GM12878 (cell line): Measurements from ENCODE around the gene RAPH1.

Experiments
- CEBPB ChIP-seq, 2 experiments: fragments of 150-350 bp in 1 of 2; IDR thresholded peaks; 2 replicates each; pipeline ENCODE4 v1.6.1; 2012 to 2014; ENCODE audit warnings: low read depth in 2 of 2, low read length in 2 of 2, borderline replicate concordance in 1 of 2, inconsistent platforms in 1 of 2
- CHD2 ChIP-seq: IDR thresholded peaks from 2 replicates; pipeline ENCODE4 v1.6.1; 2011; ENCODE audit warnings: low read depth, low read length, improper control_type of control experiment, borderline replicate concordance
- EP300 ChIP-seq, 2 experiments: fragments of 150-350 bp in 1 of 2; IDR thresholded peaks; 2 replicates each; pipeline ENCODE4 v1.6.1; 2011 to 2012; ENCODE audit warnings: low read depth in 2 of 2, low read length in 2 of 2, borderline replicate concordance in 1 of 2, improper control_type of control experiment in 1 of 2, inconsistent platforms in 1 of 2; ENCODE audit not compliant: control insufficient read depth in 1 of 2
- GABPA ChIP-seq: IDR thresholded peaks from 2 replicates; pipeline ENCODE4 v1.6.1; 2014; ENCODE audit warnings: antibody characterized with exemption, low read depth, mild to moderate bottlenecking, inconsistent platforms
- NR2C2 ChIP-seq: IDR thresholded peaks from 2 replicates; pipeline ENCODE4 v1.6.1; 2011; ENCODE audit warnings: borderline replicate concordance, low read depth; ENCODE audit not compliant: control insufficient read depth, insufficient read length
- POLR2A ChIP-seq: IDR thresholded peaks from 2 replicates; pipeline ENCODE4 v1.6.1; 2011; ENCODE audit warnings: low read depth, mild to moderate bottlenecking, low read length
- POLR2AphosphoS5 ChIP-seq: IDR thresholded peaks from 2 replicates; pipeline ENCODE4 v1.6.1; 2011; ENCODE audit warnings: mild to moderate bottlenecking, low read length, inconsistent platforms
- RFX5 ChIP-seq: IDR thresholded peaks from 2 replicates; pipeline ENCODE4 v1.6.1; 2011; ENCODE audit warnings: low read depth, low read length, improper control_type of control experiment
- SMC3 ChIP-seq: IDR thresholded peaks from 2 replicates; pipeline ENCODE4 v1.6.1; 2011; ENCODE audit warnings: low read length, improper control_type of control experiment, borderline replicate concordance
- TF ChIP-seq, protein P1 (sequence below): fragments of 450-650 bp; IDR thresholded peaks from 2 replicates; pipeline ENCODE4 v1.6.1; 2016; ENCODE audit warnings: mild to moderate bottlenecking
- TF ChIP-seq, protein P2 (sequence below), 3 experiments: IDR thresholded peaks in 2 of 3; conservative IDR thresholded peaks in 1 of 3; 2 replicates each; pipeline ENCODE4 v1.5.1; 2011; ENCODE audit warnings: low read depth in 3 of 3, low read length in 3 of 3, mild to moderate bottlenecking in 3 of 3, control low read depth in 2 of 3, moderate library complexity in 2 of 3, inconsistent platforms in 1 of 3, mixed read lengths in 1 of 3; ENCODE audit not compliant: control insufficient read depth in 2 of 3, insufficient read depth in 1 of 3; ENCODE audit errors: extremely low read depth in 1 of 3
- TF ChIP-seq, protein P3 (sequence below): fragments of 450-650 bp; IDR thresholded peaks from 2 replicates; pipeline ENCODE4 v1.6.1; 2017; ENCODE audit warnings: antibody characterized with exemption, mild to moderate bottlenecking, moderate library complexity

DNA sequence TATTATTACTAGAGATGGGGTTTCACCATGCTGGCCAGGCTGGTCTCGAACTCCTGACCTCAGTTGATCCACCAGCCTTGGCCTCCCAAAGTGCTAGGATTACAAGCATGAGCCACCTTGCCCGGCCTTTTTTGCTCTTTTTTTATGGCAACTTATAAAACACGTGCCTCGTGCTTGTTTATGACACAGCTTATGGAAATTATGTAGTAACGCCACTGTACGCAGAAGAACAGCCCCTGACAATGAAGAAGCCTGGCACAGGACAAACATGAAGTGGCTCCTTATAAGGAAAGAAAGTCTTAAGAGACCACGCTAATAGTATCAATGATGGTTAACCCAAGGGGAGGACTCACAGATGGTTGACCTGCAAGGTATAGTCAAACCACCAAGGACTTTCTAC lies 37.2 kb upstream of the RAPH1 start:
- TF ChIP-seq POLR2AphosphoS5 (no peak), SMC3 (no peak), CEBPB (IDR thresholded peaks at IDR 0.05; ENCODE audit: borderline replicate concordance in 1 of 2, low read depth in 2 of 2, low read length in 2 of 2) (no peak), EP300 (IDR thresholded peaks at IDR 0.05; ENCODE audit: borderline replicate concordance in 1 of 2, control insufficient read depth in 1 of 2, low read depth in 2 of 2, low read length in 2 of 2) (no peak), POLR2A (no peak), RFX5 (no peak), NR2C2 (no peak), GABPA (no peak), CHD2 (no peak)
- TF ChIP-seq, protein P1, sequence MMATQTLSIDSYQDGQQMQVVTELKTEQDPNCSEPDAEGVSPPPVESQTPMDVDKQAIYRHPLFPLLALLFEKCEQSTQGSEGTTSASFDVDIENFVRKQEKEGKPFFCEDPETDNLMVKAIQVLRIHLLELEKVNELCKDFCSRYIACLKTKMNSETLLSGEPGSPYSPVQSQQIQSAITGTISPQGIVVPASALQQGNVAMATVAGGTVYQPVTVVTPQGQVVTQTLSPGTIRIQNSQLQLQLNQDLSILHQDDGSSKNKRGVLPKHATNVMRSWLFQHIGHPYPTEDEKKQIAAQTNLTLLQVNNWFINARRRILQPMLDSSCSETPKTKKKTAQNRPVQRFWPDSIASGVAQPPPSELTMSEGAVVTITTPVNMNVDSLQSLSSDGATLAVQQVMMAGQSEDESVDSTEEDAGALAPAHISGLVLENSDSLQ: no peak
- TF ChIP-seq, protein P2, sequence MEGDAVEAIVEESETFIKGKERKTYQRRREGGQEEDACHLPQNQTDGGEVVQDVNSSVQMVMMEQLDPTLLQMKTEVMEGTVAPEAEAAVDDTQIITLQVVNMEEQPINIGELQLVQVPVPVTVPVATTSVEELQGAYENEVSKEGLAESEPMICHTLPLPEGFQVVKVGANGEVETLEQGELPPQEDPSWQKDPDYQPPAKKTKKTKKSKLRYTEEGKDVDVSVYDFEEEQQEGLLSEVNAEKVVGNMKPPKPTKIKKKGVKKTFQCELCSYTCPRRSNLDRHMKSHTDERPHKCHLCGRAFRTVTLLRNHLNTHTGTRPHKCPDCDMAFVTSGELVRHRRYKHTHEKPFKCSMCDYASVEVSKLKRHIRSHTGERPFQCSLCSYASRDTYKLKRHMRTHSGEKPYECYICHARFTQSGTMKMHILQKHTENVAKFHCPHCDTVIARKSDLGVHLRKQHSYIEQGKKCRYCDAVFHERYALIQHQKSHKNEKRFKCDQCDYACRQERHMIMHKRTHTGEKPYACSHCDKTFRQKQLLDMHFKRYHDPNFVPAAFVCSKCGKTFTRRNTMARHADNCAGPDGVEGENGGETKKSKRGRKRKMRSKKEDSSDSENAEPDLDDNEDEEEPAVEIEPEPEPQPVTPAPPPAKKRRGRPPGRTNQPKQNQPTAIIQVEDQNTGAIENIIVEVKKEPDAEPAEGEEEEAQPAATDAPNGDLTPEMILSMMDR (IDR thresholded peaks at IDR 0.05 in 2 of 3, conservative IDR thresholded peaks at IDR 0.05 in 1 of 3; ENCODE audit: control insufficient read depth in 2 of 3, extremely low read depth in 1 of 3, insufficient read depth in 1 of 3, low read depth in 3 of 3, low read length in 3 of 3): no peak
- TF ChIP-seq, protein P3, sequence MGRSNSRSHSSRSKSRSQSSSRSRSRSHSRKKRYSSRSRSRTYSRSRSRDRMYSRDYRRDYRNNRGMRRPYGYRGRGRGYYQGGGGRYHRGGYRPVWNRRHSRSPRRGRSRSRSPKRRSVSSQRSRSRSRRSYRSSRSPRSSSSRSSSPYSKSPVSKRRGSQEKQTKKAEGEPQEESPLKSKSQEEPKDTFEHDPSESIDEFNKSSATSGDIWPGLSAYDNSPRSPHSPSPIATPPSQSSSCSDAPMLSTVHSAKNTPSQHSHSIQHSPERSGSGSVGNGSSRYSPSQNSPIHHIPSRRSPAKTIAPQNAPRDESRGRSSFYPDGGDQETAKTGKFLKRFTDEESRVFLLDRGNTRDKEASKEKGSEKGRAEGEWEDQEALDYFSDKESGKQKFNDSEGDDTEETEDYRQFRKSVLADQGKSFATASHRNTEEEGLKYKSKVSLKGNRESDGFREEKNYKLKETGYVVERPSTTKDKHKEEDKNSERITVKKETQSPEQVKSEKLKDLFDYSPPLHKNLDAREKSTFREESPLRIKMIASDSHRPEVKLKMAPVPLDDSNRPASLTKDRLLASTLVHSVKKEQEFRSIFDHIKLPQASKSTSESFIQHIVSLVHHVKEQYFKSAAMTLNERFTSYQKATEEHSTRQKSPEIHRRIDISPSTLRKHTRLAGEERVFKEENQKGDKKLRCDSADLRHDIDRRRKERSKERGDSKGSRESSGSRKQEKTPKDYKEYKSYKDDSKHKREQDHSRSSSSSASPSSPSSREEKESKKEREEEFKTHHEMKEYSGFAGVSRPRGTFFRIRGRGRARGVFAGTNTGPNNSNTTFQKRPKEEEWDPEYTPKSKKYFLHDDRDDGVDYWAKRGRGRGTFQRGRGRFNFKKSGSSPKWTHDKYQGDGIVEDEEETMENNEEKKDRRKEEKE: no peak
